ENCODE data around the gene SART1. TPM values are rescaled to one million over a fixed set of nuclear protein-coding genes. Genes with fewer than 3 reads are reported as not detected.
A peak's percentile ranks its signal among the peaks of the same experiment; 100 is the strongest.

The SART1 gene
- total and polyA plus RNA-seq, 10 of the 15 experiments (the other 5 are each of a cell fraction or from before 2014, with no cell fraction given), result 6.2 to 60.5 (median 37.4) TPM

DNA sequence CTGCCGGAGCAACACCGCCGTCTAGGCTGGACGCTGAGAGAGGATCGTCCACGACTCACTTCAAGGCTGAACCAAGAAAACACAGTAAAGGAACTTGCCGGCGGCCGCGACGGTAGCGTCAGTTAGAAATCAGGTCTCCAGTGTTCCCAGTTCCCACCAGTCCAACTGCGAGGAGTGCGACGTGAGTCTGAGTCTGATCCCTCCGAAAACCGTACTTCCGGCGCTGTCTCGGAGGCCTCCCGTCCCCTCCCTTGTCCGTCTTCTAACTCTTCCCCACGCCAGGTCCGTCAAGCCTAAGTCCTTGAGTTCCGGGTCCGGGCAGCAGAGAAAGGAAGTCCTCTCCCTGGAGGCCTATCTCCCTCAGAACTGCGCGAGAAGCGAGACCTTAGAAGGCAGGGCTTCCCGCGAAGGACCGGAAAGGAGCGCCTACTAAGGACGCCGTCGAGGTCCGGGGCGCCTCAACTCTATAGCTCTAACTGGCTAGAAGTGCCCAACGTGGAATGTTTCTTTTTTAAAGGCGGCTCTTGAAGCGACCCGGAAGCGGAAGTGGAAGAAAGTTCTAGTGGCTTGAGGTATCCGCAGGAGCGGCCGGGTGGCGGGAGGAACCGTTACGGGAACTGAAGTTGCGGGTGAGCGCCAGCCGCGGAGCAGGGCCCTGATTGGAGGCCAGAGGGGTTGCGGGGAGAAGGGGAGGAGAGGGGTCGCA, 40.6 kb downstream of the SART1 start, which contains the start of the genes BANF1 and EIF1AD (continued):
- TF ChIP-seq, protein P1, sequence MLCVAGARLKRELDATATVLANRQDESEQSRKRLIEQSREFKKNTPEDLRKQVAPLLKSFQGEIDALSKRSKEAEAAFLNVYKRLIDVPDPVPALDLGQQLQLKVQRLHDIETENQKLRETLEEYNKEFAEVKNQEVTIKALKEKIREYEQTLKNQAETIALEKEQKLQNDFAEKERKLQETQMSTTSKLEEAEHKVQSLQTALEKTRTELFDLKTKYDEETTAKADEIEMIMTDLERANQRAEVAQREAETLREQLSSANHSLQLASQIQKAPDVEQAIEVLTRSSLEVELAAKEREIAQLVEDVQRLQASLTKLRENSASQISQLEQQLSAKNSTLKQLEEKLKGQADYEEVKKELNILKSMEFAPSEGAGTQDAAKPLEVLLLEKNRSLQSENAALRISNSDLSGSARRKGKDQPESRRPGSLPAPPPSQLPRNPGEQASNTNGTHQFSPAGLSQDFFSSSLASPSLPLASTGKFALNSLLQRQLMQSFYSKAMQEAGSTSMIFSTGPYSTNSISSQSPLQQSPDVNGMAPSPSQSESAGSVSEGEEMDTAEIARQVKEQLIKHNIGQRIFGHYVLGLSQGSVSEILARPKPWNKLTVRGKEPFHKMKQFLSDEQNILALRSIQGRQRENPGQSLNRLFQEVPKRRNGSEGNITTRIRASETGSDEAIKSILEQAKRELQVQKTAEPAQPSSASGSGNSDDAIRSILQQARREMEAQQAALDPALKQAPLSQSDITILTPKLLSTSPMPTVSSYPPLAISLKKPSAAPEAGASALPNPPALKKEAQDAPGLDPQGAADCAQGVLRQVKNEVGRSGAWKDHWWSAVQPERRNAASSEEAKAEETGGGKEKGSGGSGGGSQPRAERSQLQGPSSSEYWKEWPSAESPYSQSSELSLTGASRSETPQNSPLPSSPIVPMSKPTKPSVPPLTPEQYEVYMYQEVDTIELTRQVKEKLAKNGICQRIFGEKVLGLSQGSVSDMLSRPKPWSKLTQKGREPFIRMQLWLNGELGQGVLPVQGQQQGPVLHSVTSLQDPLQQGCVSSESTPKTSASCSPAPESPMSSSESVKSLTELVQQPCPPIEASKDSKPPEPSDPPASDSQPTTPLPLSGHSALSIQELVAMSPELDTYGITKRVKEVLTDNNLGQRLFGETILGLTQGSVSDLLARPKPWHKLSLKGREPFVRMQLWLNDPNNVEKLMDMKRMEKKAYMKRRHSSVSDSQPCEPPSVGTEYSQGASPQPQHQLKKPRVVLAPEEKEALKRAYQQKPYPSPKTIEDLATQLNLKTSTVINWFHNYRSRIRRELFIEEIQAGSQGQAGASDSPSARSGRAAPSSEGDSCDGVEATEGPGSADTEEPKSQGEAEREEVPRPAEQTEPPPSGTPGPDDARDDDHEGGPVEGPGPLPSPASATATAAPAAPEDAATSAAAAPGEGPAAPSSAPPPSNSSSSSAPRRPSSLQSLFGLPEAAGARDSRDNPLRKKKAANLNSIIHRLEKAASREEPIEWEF (IDR thresholded peaks at IDR 0.05; ENCODE audit: insufficient replicate concordance, low read depth, low read length), result no peak
- TF ChIP-seq SMC3 (IDR thresholded peaks at IDR 0.05; ENCODE audit: borderline replicate concordance, low read length), result no peak
- TF ChIP-seq SMARCA5 (IDR thresholded peaks at IDR 0.05), result 0 out of 2 replicates have a peak, but pooled peaks have one; percentile 66
- TF ChIP-seq EGR1 (IDR thresholded peaks at IDR 0.05; ENCODE audit: borderline replicate concordance in 1 of 2, low read depth in 2 of 2, low read length in 2 of 2), result peak in 1 of 2 experiments; percentile 74; a peak in 1 of 3 replicates
- TF ChIP-seq ZNF24 (IDR thresholded peaks at IDR 0.05), result no peak
- TF ChIP-seq HDAC2 (IDR thresholded peaks at IDR 0.05), result no peak
- peak; percentile 98 for TF ChIP-seq IKZF1 (conservative IDR thresholded peaks at IDR 0.05)
- peak; percentile 88 for TF ChIP-seq YY1 (IDR thresholded peaks at IDR 0.05; ENCODE audit: low read depth, low read length)
- TF ChIP-seq CREM (IDR thresholded peaks at IDR 0.05; ENCODE audit: low read depth), result peak; percentile 88
- TF ChIP-seq PAX5 (IDR thresholded peaks at IDR 0.05; ENCODE audit: borderline replicate concordance, low read depth, low read length), result 0 out of 2 replicates have a peak, but pooled peaks have one; percentile 37
- peak in 1 of 2 experiments; percentile 92; a peak in 2 of 4 replicates for TF ChIP-seq ETV6 (conservative IDR thresholded peaks at IDR 0.05 in 1 of 2, IDR thresholded peaks at IDR 0.05 in 1 of 2; ENCODE audit: borderline replicate concordance in 1 of 2, low read depth in 1 of 2)
- TF ChIP-seq DPF2 (IDR thresholded peaks at IDR 0.05), result no peak; the same call in 1 of the 2 replicates
- TF ChIP-seq SMAD1 (IDR thresholded peaks at IDR 0.05; ENCODE audit: low read depth, partially characterized antibody), result peak; percentile 38
- TF ChIP-seq ZBED1 (IDR thresholded peaks at IDR 0.05; ENCODE audit: borderline replicate concordance), result no peak; the same call in 1 of the 2 replicates
- no peak for TF ChIP-seq ZNF622 (IDR thresholded peaks at IDR 0.05)
- TF ChIP-seq, protein P2, sequence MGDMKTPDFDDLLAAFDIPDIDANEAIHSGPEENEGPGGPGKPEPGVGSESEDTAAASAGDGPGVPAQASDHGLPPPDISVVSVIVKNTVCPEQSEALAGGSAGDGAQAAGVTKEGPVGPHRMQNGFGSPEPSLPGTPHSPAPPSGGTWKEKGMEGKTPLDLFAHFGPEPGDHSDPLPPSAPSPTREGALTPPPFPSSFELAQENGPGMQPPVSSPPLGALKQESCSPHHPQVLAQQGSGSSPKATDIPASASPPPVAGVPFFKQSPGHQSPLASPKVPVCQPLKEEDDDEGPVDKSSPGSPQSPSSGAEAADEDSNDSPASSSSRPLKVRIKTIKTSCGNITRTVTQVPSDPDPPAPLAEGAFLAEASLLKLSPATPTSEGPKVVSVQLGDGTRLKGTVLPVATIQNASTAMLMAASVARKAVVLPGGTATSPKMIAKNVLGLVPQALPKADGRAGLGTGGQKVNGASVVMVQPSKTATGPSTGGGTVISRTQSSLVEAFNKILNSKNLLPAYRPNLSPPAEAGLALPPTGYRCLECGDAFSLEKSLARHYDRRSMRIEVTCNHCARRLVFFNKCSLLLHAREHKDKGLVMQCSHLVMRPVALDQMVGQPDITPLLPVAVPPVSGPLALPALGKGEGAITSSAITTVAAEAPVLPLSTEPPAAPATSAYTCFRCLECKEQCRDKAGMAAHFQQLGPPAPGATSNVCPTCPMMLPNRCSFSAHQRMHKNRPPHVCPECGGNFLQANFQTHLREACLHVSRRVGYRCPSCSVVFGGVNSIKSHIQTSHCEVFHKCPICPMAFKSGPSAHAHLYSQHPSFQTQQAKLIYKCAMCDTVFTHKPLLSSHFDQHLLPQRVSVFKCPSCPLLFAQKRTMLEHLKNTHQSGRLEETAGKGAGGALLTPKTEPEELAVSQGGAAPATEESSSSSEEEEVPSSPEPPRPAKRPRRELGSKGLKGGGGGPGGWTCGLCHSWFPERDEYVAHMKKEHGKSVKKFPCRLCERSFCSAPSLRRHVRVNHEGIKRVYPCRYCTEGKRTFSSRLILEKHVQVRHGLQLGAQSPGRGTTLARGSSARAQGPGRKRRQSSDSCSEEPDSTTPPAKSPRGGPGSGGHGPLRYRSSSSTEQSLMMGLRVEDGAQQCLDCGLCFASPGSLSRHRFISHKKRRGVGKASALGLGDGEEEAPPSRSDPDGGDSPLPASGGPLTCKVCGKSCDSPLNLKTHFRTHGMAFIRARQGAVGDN (IDR thresholded peaks at IDR 0.05), result no peak
- TF ChIP-seq, protein P3, sequence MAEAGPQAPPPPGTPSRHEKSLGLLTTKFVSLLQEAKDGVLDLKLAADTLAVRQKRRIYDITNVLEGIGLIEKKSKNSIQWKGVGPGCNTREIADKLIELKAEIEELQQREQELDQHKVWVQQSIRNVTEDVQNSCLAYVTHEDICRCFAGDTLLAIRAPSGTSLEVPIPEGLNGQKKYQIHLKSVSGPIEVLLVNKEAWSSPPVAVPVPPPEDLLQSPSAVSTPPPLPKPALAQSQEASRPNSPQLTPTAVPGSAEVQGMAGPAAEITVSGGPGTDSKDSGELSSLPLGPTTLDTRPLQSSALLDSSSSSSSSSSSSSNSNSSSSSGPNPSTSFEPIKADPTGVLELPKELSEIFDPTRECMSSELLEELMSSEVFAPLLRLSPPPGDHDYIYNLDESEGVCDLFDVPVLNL (IDR thresholded peaks at IDR 0.05; ENCODE audit: low read depth, low read length), result peak; percentile 36; the same call in 1 of the 2 replicates
- TF ChIP-seq BMI1 (IDR thresholded peaks at IDR 0.05; ENCODE audit: borderline replicate concordance), result no peak
- no peak for TF ChIP-seq ZNF217 (IDR thresholded peaks at IDR 0.05)
- TF ChIP-seq FOXM1 (IDR thresholded peaks at IDR 0.05; ENCODE audit: low read depth, low read length), result peak; percentile 72; the same call in 1 of the 2 replicates
- peak; percentile 60 for TF ChIP-seq LARP7 (IDR thresholded peaks at IDR 0.05)

Measured in GM12878 (cell line).